Hair follicular keratinocyte (primary cell): ENCODE data around the gene CCL27. TPM values are rescaled to one million over a fixed set of nuclear protein-coding genes. Genes with fewer than 3 reads are reported as not detected.

Source experiments
- total RNA-seq: library from RNA; depleted of rRNA; stranded (reverse); fragments of >200 nt; gene quantifications from 2 replicates; pipeline ENCODE4 v1.2.3, GENCODE V29; 2015

CCL27 gene, protein sequence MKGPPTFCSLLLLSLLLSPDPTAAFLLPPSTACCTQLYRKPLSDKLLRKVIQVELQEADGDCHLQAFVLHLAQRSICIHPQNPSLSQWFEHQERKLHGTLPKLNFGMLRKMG
- total RNA-seq: not detected in 2 replicates

DNA sequence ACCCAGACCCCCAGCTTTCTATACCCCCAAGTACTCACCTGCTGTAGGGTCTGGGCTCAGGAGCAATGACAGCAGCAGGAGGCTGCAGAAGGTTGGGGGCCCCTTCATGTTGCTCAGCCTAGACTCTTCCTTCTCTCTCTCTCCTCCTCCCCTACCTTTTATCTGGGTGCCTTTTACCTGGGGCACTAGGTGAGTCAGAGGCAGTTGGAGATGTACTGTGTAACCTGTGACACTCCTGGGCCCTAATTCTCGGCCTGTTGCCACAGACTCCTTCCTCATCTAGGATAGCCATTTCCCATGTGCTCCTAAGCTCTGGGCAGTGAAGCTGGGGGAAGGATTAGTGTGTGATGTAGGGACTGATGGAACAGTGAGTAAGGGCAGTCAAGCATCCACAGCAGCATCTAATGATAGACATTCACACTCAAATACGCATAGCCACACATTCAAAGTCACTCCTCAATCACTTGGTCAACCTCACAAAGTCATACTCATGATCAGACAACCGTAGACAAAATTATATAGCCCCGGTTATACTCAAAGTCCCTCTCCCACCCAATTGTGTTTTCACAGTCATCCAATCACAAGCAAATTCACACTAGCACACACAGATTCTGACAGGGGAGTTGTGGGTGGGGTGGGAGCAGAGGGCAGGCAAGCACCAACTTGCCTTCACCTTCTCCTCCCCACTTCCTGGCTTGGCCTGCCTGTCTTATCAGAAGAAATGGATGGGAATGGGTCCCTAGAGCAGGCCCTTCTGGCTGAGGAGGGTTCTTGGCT is at the start of gene CCL27:
TSS of gene CCL27 (minus strand) at position 132 of the 777 bp plus-strand sequence. CDS start at position 108, 24 bp downstream.

DNA sequence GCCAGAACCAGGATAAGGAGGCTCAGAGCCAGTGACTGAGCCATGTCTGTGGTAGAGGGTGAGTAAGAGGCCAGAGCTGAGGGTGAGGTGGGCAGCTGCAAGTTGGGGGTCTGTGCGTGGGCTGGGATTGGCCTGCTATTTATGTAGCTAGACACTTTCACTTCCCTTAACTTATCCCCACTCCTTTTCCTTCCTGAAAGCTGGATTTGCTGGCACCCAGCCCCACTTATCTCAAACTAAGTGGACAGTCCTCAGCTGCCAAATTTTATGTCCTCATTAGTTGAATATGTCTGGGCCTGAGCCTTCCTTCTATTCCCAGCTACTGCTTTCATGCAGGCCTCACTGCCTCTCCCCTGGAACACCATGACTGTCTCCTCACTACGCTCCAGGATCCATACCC is 47.6 kb upstream of the CCL27 start, which contains the start of gene CCL21:
TSS of gene CCL21 (minus strand) at position 114 of the 400 bp plus-strand sequence. CDS start at position 44, 70 bp downstream.

DNA sequence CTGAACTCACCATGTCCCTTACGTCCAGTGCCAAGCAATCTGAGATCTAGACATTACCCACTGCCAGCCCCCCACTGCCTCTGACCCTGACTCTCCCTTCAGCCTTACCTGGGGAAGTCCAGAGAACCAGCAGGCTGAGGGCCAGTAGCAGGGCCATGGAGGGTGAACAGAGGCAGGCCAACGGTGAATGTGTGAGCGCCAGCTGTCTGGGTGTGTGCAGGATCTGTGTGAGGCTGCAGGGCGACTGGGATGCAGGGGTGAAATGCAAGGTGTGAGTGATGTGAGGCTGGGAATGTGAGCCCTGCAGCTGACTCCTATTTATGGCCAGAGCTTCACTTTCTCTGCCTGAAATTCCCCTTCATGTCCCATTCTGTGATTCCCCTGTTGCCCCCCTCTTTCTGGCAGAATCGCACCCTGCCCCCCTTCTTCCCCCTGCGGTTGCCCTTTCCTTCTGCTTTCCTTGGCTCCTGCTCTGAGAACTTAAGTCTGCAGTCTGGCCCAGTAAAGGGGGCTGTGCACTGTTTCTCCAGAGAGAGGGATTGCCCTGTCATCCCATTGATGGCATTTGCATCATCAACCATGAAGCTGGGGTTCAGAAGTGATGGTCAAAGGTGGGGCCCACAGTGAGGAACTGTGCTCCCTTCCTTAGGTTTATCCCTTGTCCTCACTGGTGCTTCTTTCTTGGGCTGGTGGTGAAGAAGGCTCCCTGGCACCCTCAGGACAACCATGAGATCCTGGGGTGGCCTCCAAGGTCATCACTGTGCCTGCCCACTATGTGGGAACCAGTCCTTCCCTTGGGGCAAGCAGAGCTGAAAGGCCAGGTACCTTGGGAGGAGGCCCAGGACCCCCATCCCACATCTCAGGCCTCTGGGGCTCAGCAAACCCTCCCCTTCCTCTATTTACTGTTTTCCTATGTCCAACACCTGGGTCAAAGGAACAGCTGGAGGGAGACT is 28.8 kb upstream of the CCL27 start, which contains the start of gene CCL19:
TSS of gene CCL19 (minus strand) at position 294 of the 953 bp plus-strand sequence. CDS start at position 157, 137 bp downstream.

DNA sequence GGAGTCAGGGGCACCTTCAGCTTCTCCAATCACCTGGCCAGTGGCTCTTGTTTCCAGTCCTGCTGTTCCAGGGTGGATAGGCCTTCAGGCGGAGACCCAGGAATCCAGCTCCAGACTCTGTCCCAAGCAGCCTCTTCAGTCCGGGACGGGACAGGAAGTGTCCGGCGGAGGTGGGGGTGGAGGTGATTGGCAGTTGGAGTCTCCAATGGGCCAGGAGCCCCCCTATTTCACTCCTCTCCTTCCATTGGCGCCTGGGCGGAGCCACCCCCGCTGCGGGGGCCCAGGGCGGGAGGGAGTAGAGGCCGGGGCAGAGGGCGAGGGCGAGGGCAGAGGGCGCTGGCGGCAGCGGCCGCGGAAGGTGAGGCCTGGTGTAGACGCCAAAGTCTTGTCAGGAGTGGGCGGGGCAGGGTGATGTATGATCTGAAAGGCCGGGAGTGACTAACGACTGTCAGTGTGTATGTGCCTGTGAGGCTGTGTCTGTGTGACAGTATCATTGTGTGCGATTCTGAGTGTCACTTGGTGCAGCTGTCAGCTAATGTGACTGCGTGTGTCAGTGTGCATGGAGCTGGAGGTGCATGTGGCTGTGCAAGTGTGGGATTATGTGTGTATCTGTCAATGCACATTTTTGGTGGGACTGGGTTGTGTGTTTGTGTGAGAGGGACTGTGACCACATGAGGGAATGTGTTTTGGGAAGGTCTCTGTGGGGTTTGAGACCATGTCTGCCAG is 10.4 kb downstream of the CCL27 start, which contains the start of gene IL11RA:
TSS of gene IL11RA (plus strand) at position 310 of the 726 bp plus-strand sequence. CDS start 3,033 bp downstream, outside the sequence.

DNA sequence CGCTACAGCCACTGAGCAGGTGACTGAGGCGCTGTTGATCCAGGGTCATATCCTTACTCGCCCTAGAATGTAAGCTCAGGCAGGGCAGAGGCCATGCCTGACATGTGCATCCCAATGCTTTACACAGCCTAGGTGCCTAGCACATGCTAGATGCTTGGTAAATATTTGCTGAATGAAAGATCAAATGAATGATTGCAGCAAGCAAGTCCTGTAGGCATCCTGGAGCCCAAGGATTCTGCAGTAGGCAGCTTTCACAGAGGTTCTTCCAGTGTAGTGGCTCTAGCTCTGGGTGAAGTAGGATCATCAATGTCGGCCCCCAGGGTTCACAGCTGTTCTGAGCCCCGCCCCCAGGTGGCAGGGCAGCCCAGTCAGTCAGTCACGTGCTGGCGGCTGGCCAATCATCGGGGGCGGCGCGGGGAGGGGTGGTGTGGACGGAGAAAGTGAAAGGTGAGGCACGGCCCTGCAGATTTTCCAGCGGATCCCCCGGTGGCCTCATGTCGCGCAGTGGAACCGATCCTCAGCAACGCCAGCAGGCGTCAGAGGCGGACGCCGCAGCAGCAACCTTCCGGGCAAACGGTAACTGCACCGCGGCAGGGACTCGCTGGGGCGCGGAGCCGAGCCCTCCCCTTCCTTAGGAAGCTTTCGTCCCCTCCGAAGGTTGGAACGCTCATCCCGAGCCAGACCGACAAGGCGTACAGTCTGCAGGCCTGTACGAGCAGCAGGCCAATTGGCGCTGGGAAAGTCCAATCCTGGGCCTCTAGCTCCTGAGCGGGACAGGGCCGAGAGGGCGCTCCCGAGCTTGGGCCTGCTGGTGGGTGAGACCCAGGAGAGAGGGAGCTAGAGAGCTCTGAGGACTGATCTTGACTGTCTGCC is 16.0 kb downstream of the CCL27 start, which contains the start of gene GALT:
TSS of gene GALT (plus strand) at position 465 of the 873 bp plus-strand sequence. CDS start at position 495, 30 bp downstream.

DNA sequence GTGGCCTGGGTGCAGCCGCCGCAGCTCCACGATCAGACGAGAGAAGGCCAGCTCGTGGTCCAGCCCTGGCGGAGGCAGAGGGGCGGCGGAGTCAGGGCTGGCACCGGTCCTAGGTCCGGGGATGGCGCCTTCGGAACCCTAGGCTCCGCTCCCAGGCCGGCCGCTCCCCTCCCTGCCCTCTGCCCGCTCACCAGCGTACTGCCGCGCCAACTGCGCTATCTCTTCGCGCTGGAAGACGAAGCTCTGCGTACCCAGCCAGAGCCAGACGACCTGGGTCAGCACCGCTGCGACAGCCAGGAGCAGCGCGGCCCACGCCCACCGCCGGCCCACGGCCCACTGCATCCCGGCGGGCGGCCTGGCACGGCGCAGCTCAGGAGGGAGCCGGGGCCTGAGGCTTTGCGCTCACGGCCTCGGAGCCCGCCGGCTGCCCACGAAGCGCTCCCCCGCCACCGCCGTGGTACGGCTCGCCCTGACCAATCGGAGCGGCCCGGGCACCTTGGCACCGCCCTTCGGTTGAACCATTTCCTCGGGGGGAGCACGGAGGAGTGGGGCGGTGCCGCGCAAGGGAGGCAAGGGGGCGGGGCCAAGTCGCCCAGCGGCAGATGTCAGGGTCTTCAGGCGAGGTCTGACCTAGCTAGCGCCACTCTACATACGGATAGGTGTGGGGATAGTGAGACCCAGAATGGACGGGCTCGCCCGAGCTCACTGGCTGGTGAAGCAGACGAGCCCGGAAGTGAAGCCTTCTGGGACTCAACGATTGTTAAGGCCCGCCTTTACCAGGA is 24.9 kb downstream of the CCL27 start, which contains the start of gene SIGMAR1:
TSS of gene SIGMAR1 (minus strand) at position 432 of the 782 bp plus-strand sequence. CDS start at position 342, 90 bp downstream.

DNA sequence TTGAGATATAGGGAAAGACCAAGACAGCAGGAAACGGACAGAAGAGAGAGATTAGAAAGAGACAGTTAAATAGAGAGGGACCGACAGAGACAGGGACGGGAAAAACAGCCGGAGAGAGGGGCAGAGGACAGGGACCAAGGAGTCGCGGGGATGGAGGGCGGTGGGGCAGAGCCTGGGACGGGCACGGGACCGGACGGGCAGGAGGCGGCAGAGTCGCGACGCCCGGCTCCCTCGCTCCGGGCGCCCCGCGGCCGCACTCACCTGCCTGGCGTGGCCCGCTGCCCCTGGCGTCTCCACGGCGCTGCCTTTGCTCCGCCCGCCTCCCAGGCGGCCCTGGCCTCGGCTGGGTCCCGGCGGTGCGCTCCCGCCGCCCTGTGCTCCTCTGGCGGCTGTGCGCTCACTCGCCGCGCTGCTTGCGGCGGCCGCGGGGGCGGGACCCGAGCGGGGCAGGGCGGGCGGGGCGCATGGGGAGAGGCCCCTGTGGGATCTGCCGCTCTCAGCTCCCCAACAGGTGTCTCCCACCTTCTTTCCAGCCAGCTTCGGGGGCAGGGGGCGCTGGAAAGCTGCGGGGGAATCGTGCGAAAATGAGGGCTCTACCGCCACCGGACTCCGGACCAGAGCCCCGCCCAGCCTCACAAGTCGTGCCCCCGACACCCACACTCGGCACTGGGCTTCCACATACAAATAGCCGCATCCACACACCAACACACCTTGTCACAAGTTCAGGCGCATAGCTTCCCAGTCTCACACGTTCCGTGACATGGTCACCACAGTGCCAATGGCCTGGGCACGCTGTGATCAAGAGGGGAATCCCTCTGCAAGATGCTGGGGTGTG is 33.6 kb downstream of the CCL27 start, which contains the start of gene ARID3C:
TSS of gene ARID3C (minus strand) at position 411 of the 835 bp plus-strand sequence. CDS start 1,052 bp downstream, outside the sequence.

DNA sequence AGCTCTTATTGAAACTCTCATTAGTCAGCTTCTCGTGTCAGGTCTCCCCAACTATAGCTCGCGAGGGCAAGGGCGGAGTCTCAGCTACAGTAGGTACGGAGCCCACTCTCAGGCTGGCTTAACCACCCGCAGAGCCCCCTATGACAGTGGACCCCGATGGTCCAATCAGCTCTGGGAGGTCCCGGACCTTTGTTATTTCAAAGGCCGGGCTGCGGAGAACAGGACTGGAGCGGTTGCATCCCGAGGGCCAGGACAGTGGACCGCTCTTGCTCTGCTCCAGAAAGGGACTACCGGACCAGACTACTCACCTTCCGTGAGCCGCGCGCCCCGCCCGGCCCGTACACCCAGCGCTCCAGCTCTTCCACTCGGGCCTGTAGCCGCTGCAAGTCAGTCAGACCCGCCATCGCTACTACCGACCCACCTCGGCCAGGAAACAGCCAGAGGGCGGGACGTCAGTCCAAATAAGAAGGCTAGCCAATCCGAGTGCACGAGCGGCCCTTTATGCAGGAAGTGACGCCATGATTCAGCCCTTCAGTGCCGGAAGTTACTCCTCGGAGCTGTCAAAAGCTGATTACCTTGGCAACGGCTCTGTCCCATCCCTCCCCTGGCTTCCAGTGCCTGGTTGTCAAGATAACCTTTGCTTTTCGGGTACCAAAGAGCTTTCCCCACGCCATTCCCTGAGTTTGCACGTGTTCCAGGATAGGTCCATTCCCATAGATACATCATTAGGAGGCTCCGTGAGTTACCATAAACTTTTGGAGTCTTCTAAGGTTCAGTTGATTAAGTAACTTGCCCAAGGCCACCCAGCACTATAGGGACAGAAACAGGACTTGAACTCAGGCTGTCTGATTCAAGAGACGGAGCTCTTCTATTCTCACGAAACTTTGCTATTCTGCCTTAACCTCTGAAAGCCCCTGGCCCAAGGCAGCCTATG is 42.1 kb downstream of the CCL27 start, which contains the start of gene DCTN3:
TSS of gene DCTN3 (minus strand) at position 435 of the 934 bp plus-strand sequence. CDS start at position 404, 31 bp downstream.

Other genes with a start within 250 kb of the CCL27 start
- 8.5 and 10.7 TPM in 2 replicates for gene FAM219A, start 204.1 kb downstream of the CCL27 start, total RNA-seq
- not detected in 2 replicates for gene DNAI1, start 203.9 kb downstream of the CCL27 start, total RNA-seq
- gene ENHO, start 139.7 kb downstream of the CCL27 start, total RNA-seq: not detected in 2 replicates
- gene CNTFR, start 72.9 kb downstream of the CCL27 start, total RNA-seq: 0.23 TPM in 1 of 2 replicates, not detected in the other
- 33.7 and 42.5 TPM in 2 replicates for gene RPP25L, start 50.6 kb downstream of the CCL27 start, total RNA-seq
- gene DCTN3, start 42.2 kb downstream of the CCL27 start, total RNA-seq: 132 and 150 TPM in 2 replicates
- 0.31 TPM in 1 of 2 replicates, not detected in the other for gene ARID3C, start 33.6 kb downstream of the CCL27 start, total RNA-seq
- gene SIGMAR1, start 24.9 kb downstream of the CCL27 start, total RNA-seq: 197 and 248 TPM in 2 replicates
- gene GALT, start 16.0 kb downstream of the CCL27 start, total RNA-seq: 24.7 and 39.3 TPM in 2 replicates
- 1.2 and 9.1 TPM in 2 replicates for gene IL11RA, start 10.5 kb downstream of the CCL27 start, total RNA-seq
- not detected in 2 replicates for gene CCL19, start 28.6 kb upstream of the CCL27 start, total RNA-seq
- 0.31 TPM in 1 of 2 replicates, not detected in the other for gene CCL21, start 47.5 kb upstream of the CCL27 start, total RNA-seq